Fibroblast of lung (primary cell): ENCODE results near the gene MAP2K5.

Experiments
- CTCF ChIP-seq, 2 donors: IDR thresholded peaks in 1 of 2; conservative IDR thresholded peaks in 1 of 2; 1 replicate in 1 of 2; 2 replicates in 1 of 2; pipeline ENCODE4 v1.5.1; 2011 to 2012; ENCODE audit warnings: low read length in 2 of 2, control low read depth in 1 of 2, inconsistent platforms in 1 of 2, low read depth in 1 of 2, mild to moderate bottlenecking in 1 of 2
- EZH2 ChIP-seq: IDR thresholded peaks from 2 replicates; pipeline ENCODE4 v1.5.1; 2012; ENCODE audit warnings: low read length, control low read depth, mild to moderate bottlenecking; ENCODE audit errors: missing control alignments

GRCh38 chr15:67766968-67767367, 224.5 kb downstream of the MAP2K5 start:
- no peak for TF ChIP-seq EZH2
- no peak for TF ChIP-seq CTCF (conservative IDR thresholded peaks at IDR 0.05 in 1 of 2, IDR thresholded peaks at IDR 0.05 in 1 of 2; ENCODE audit: low read depth in 1 of 2, low read length in 2 of 2)
